ENCODE data around the gene CCDC70. TPM values are rescaled to one million over a fixed set of nuclear protein-coding genes. Genes with fewer than 3 reads are reported as not detected.

CCDC70 gene
- total RNA-seq, 1 experiment from 2014 or later: not detected

DNA sequence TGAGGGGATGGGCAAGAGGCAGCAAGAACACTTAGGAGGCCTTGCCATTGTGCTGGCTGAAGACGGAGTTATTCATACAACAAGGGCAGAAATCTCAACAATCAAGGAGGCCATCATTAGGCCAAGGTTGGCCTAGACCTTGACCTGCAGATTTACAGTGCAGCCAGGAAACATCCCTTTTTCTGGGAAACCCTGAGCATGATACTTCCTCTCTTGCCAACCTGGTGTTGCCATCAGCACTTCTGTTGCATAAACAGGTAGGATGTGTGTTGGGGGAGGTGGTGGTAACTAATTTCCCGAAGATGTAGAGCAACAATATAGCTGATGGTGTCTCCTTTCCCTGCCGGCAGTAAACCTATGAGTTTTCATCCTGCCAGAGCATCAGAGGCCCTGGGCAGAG is 24.8 kb upstream of the CCDC70 start:
- ChIA-PET POLR2A (ENCODE audit: low non-redundant PET) (interaction anchor here (0.6 kb wide), 1 partner anchor 352 kb away, joined by 8 read pairs; no protein-coding TSS in a partner anchor), CTCF (no interaction called here)
- DNase-seq (ENCODE audit: low spot score): no peak
- H3K9me3 ChIP-seq (ENCODE audit: low read depth, low read length, poor library complexity, severe bottlenecking): no peaks in the 10 kb centered on the region
- H3K36me3 ChIP-seq (ENCODE audit: insufficient read depth, low read length, poor library complexity, severe bottlenecking): no peaks in the 10 kb centered on the region
- H3K27ac ChIP-seq (ENCODE audit: low read depth, low read length, poor library complexity, severe bottlenecking): no peak overlapping the region
- no peaks in the 10 kb centered on the region for H3K4me1 ChIP-seq (ENCODE audit: insufficient read depth, low read length, poor library complexity, severe bottlenecking)
- TF ChIP-seq, protein P1, sequence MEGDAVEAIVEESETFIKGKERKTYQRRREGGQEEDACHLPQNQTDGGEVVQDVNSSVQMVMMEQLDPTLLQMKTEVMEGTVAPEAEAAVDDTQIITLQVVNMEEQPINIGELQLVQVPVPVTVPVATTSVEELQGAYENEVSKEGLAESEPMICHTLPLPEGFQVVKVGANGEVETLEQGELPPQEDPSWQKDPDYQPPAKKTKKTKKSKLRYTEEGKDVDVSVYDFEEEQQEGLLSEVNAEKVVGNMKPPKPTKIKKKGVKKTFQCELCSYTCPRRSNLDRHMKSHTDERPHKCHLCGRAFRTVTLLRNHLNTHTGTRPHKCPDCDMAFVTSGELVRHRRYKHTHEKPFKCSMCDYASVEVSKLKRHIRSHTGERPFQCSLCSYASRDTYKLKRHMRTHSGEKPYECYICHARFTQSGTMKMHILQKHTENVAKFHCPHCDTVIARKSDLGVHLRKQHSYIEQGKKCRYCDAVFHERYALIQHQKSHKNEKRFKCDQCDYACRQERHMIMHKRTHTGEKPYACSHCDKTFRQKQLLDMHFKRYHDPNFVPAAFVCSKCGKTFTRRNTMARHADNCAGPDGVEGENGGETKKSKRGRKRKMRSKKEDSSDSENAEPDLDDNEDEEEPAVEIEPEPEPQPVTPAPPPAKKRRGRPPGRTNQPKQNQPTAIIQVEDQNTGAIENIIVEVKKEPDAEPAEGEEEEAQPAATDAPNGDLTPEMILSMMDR (conservative IDR thresholded peaks at IDR 0.05; ENCODE audit: low read depth, low read length): no peak
- no peak for TF ChIP-seq EZH2 (IDR thresholded peaks at IDR 0.05; ENCODE audit: borderline replicate concordance, low read depth, low read length, poor library complexity, severe bottlenecking)
- no peaks in the 10 kb centered on the region for H3K27me3 ChIP-seq (replicated peaks; ENCODE audit: insufficient read depth, low read depth, low read length, poor library complexity)
- H3K4me3 ChIP-seq (ENCODE audit: low read depth, low read length, poor library complexity, severe bottlenecking): no peak overlapping the region
- intact Hi-C loops (cut with micrococcal nuclease; ENCODE audit: unreplicated experiment): no loop called here
- no TSS peak for BruUV-seq (replicated peaks)

DNA sequence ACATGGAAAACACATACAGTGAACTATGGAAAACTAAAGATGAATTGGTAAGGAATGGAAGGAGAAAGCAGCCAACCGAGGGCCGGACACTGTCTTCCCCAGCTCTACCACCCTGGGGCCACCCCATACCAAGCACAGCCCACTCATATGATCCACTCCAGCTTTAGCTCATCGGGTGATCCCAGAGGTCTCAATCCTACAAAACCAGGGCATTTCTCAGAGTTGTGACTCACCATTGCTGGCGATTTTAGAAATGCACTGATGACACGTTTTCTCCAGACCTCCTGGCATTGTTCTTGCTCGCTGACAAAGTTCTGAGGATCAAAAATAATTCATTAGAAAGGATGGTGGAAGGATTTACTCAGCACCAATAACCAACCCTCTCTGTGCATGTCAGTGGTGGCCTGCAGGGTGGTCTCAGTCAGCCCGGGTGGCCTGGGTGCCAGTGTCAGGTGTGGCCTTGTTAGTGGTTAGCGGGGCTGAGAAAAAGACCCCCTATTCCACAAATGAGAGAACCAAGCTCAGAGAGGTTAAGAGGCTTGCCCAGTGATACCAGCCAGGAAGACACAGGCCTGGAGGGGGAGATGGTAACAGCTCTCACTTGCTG is 23.4 kb upstream of the CCDC70 start:
- no peak for DNase-seq (ENCODE audit: low spot score)
- H3K4me1 ChIP-seq (ENCODE audit: insufficient read depth, low read length, poor library complexity, severe bottlenecking): no peaks in the 10 kb centered on the region
- ChIA-PET CTCF (no interaction called here), POLR2A (ENCODE audit: low non-redundant PET) (no interaction called here)
- TF ChIP-seq, protein P1 (conservative IDR thresholded peaks at IDR 0.05; ENCODE audit: low read depth, low read length): no peak
- no peak for TF ChIP-seq EZH2 (IDR thresholded peaks at IDR 0.05; ENCODE audit: borderline replicate concordance, low read depth, low read length, poor library complexity, severe bottlenecking)
- no peaks in the 10 kb centered on the region for H3K9me3 ChIP-seq (ENCODE audit: low read depth, low read length, poor library complexity, severe bottlenecking)
- H3K36me3 ChIP-seq (ENCODE audit: insufficient read depth, low read length, poor library complexity, severe bottlenecking): no peaks in the 10 kb centered on the region
- no peaks in the 10 kb centered on the region for H3K27me3 ChIP-seq (replicated peaks; ENCODE audit: insufficient read depth, low read depth, low read length, poor library complexity)
- no peak overlapping the region for H3K27ac ChIP-seq (ENCODE audit: low read depth, low read length, poor library complexity, severe bottlenecking)
- BruUV-seq (replicated peaks): no TSS peak
- intact Hi-C loops (cut with micrococcal nuclease; ENCODE audit: unreplicated experiment): no loop called here
- no peak overlapping the region for H3K4me3 ChIP-seq (ENCODE audit: low read depth, low read length, poor library complexity, severe bottlenecking)

DNA sequence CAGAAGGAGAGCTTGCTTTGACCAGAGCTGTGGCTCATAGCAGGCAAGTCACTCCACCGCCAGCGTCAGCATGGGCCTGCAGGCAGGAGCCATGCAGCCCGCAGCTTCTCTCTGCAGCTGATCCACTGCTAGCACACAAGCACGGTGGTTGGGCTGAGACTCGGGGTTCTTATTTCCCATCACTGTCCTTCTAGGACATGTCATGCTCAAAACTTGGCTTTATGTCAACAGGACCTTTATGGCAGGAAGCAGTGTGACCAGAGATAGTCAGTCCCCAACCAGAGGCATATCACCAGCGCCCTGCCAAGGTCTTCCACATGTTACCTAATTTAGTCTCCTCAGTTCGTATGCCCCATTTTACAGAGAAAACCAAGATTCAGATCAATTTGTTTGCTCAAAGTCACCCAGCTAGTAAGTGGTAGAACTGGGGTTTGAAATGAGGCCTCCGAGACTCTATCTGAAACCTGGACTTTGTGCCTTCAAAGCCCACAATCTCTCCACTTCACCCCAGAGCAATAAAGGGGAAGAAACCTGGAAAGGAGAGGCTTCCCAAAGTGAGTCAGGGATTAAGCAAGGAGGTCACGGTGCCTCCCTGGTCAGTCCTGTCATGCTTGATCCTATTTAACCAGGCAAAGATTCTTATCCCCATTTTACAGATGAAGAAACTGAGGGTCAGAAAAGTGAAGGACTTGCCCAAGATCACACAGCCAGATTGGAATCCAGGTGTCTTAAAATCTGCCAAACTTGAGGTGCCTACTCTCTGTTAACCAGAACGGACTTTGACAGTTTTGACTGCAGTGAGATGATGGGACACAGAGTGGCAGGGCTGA is 21.8 kb upstream of the CCDC70 start:
- no peaks in the 10 kb centered on the region for H3K36me3 ChIP-seq (ENCODE audit: insufficient read depth, low read length, poor library complexity, severe bottlenecking)
- POLR2A ChIA-PET (ENCODE audit: low non-redundant PET): no interaction called here
- H3K4me1 ChIP-seq (ENCODE audit: insufficient read depth, low read length, poor library complexity, severe bottlenecking): peaks cover 4% of the 10 kb centered on the region
- no TSS peak for BruUV-seq (replicated peaks)
- DNase-seq (ENCODE audit: low spot score): no peak
- intact Hi-C loops (cut with micrococcal nuclease; ENCODE audit: unreplicated experiment): no loop called here
- no peak overlapping the region for H3K4me3 ChIP-seq (ENCODE audit: low read depth, low read length, poor library complexity, severe bottlenecking)
- H3K9me3 ChIP-seq (ENCODE audit: low read depth, low read length, poor library complexity, severe bottlenecking): no peaks in the 10 kb centered on the region
- H3K27me3 ChIP-seq (replicated peaks; ENCODE audit: insufficient read depth, low read depth, low read length, poor library complexity): no peaks in the 10 kb centered on the region
- TF ChIP-seq EZH2 (IDR thresholded peaks at IDR 0.05; ENCODE audit: borderline replicate concordance, low read depth, low read length, poor library complexity, severe bottlenecking): no peak
- TF ChIP-seq, protein P1 (conservative IDR thresholded peaks at IDR 0.05; ENCODE audit: low read depth, low read length): no peak
- H3K27ac ChIP-seq (ENCODE audit: low read depth, low read length, poor library complexity, severe bottlenecking): no peak overlapping the region
- CTCF ChIA-PET: no interaction called here
